Memory B cell (primary cell): Measurements from ENCODE around the gene ADGRG6.

ENCODE experiments used
- ATAC-seq: fragments of 150-1000 bp; cut with Tn5 transposase; 2 replicates; pipeline ENCODE4 v1.10.0; 2021; ENCODE audit warnings: low read depth, mild to moderate bottlenecking, moderate library complexity
- DNase-seq, 2 donors: peaks; one replicate each; pipeline ENCODE4 v3.0.0; 2022; ENCODE audit warnings: low spot score in 2 of 2
- H3K27ac Mint-ChIP-seq: one replicate; pipeline ENCODE4 v1.8.0; 2022; ENCODE audit warnings: mild to moderate bottlenecking, moderate library complexity, mixed read lengths
- H3K27me3 Mint-ChIP-seq: one replicate; pipeline ENCODE4 v1.8.0; 2022; ENCODE audit warnings: mixed read lengths
- H3K36me3 Mint-ChIP-seq: one replicate; pipeline ENCODE4 v1.8.0; 2022; ENCODE audit warnings: mild to moderate bottlenecking, mixed read lengths
- H3K4me1 Mint-ChIP-seq: one replicate; pipeline ENCODE4 v1.8.0; 2022; ENCODE audit warnings: mixed read lengths
- H3K4me3 Mint-ChIP-seq: one replicate; pipeline ENCODE4 v1.8.0; 2022; ENCODE audit warnings: mild to moderate bottlenecking, moderate library complexity, mixed read lengths
- H3K9me3 Mint-ChIP-seq: one replicate; pipeline ENCODE4 v1.8.0; 2022; ENCODE audit warnings: mixed read lengths

ADGRG6 gene

GRCh38 chr6:142462260-142462659 lies 160.5 kb downstream of the ADGRG6 start:
- Mint-ChIP-seq H3K27ac (no peak overlapping the region), H3K9me3 (peaks cover 10% of the 10 kb centered on the region), H3K4me1 (no peaks in the 10 kb centered on the region), H3K36me3 (peaks cover 2% of the 10 kb centered on the region), H3K4me3 (no peak overlapping the region), H3K27me3 (peaks cover 9% of the 10 kb centered on the region)
- no peak for DNase-seq
- no peak for ATAC-seq

- peaks cover 10% of the 10 kb centered on the region for H3K9me3 Mint-ChIP-seq
- ATAC-seq = no peak
- no peak for DNase-seq
- no peak overlapping the region for H3K27ac Mint-ChIP-seq
- H3K4me3 Mint-ChIP-seq = no peak overlapping the region
- no peaks in the 10 kb centered on the region for H3K4me1 Mint-ChIP-seq
- peaks cover 9% of the 10 kb centered on the region for H3K27me3 Mint-ChIP-seq
- peaks cover 2% of the 10 kb centered on the region for H3K36me3 Mint-ChIP-seq
Observed at GRCh38 chr6:142463988-142464387, 162.2 kb downstream of the ADGRG6 start.

DNA sequence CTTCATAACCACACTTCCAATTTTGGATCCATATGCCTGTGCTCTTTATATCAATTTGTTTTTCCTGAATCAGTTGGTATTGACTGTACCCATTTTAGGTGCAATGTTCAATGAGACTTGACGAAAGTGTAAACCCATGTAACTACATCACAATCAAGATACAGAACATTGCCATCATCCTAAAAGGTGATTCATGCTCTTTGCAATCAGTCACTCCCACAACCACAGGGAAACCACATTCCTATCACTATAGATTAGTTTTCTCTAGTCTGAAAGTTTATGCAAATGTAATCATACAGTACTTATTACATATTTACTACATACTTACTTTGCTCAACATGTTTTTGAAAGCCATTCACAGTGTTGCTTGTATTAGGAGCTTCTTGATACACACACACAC lies 167.4 kb downstream of the ADGRG6 start:
- Mint-ChIP-seq H3K27ac (no peak overlapping the region), H3K4me3 (no peak overlapping the region)
- no peak for ATAC-seq

GRCh38 chr6:142470421-142470820 lies 168.6 kb downstream of the ADGRG6 start:
- ATAC-seq = no peak
- no peak overlapping the region for H3K27ac Mint-ChIP-seq
- peaks cover 3% of the 10 kb centered on the region for H3K9me3 Mint-ChIP-seq

More for the DNA sequence above, 167.4 kb downstream of the ADGRG6 start:
- H3K4me1 Mint-ChIP-seq = no peaks in the 10 kb centered on the region
- peaks cover 3% of the 10 kb centered on the region for H3K9me3 Mint-ChIP-seq
- no peaks in the 10 kb centered on the region for H3K36me3 Mint-ChIP-seq
- H3K27me3 Mint-ChIP-seq = peaks cover 2% of the 10 kb centered on the region
- no peak for DNase-seq

GRCh38 chr6:142474531-142475289 lies 172.9 kb downstream of the ADGRG6 start:
- peaks cover under 1% of the 10 kb centered on the region for H3K9me3 Mint-ChIP-seq
- ATAC-seq (no peak), DNase-seq (peak in 1 of 2 donors; percentile 5)
- no peaks in the 10 kb centered on the region for H3K36me3 Mint-ChIP-seq
- no peak overlapping the region for H3K4me3 Mint-ChIP-seq
- H3K27me3 Mint-ChIP-seq = peaks cover under 1% of the 10 kb centered on the region
- H3K27ac Mint-ChIP-seq = no peak overlapping the region
- no peaks in the 10 kb centered on the region for H3K4me1 Mint-ChIP-seq

More at GRCh38 chr6:142470421-142470820, 168.6 kb downstream of the ADGRG6 start:
- H3K36me3 Mint-ChIP-seq = no peaks in the 10 kb centered on the region
- peaks cover 2% of the 10 kb centered on the region for H3K27me3 Mint-ChIP-seq
- DNase-seq = no peak
- no peak overlapping the region for H3K4me3 Mint-ChIP-seq
- no peaks in the 10 kb centered on the region for H3K4me1 Mint-ChIP-seq

GRCh38 chr6:142476452-142476851 lies 174.6 kb downstream of the ADGRG6 start:
- no peaks in the 10 kb centered on the region for H3K9me3 Mint-ChIP-seq
- H3K27me3 Mint-ChIP-seq = no peaks in the 10 kb centered on the region
- no peaks in the 10 kb centered on the region for H3K36me3 Mint-ChIP-seq
- no peak for ATAC-seq
- DNase-seq = no peak
- no peaks in the 10 kb centered on the region for H3K4me1 Mint-ChIP-seq
- H3K27ac Mint-ChIP-seq = no peak overlapping the region
- H3K4me3 Mint-ChIP-seq = no peak overlapping the region

GRCh38 chr6:142478117-142478516 lies 176.3 kb downstream of the ADGRG6 start:
- H3K27ac Mint-ChIP-seq = no peak overlapping the region
- H3K27me3 Mint-ChIP-seq = peaks cover 4% of the 10 kb centered on the region
- ATAC-seq (peak; percentile 24), DNase-seq (no peak)
- no peak overlapping the region for H3K4me3 Mint-ChIP-seq
- no peaks in the 10 kb centered on the region for H3K36me3 Mint-ChIP-seq
- no peaks in the 10 kb centered on the region for H3K9me3 Mint-ChIP-seq
- H3K4me1 Mint-ChIP-seq = no peaks in the 10 kb centered on the region

- no peak for ATAC-seq
- Mint-ChIP-seq H3K27me3 (peaks cover 4% of the 10 kb centered on the region), H3K27ac (no peak overlapping the region), H3K36me3 (no peaks in the 10 kb centered on the region), H3K4me3 (no peak overlapping the region), H3K4me1 (no peaks in the 10 kb centered on the region), H3K9me3 (peaks cover 2% of the 10 kb centered on the region)
- DNase-seq = no peak
Observed at GRCh38 chr6:142481466-142481865, 179.7 kb downstream of the ADGRG6 start.

DNA sequence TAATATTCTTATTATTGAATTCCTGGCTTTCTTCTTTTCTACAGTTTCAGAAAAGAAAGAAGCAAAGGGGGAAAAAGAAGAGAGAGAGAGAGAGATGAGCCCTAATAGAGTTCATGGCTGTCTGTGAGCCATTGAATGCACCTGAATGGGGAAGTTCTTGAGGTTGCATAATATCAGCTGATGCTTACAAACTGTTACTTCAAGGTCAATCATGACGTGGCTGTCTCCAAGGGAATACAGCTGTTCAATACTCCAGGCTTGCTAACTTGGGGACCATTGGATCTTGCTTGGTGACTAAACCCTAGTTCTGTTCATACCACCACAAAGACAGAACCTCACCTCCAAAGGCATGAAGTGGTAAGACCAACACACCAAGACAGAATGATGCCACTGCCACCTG lies 180.4 kb downstream of the ADGRG6 start:
- Mint-ChIP-seq H3K4me1 (no peaks in the 10 kb centered on the region), H3K27me3 (peaks cover 4% of the 10 kb centered on the region)

DNA sequence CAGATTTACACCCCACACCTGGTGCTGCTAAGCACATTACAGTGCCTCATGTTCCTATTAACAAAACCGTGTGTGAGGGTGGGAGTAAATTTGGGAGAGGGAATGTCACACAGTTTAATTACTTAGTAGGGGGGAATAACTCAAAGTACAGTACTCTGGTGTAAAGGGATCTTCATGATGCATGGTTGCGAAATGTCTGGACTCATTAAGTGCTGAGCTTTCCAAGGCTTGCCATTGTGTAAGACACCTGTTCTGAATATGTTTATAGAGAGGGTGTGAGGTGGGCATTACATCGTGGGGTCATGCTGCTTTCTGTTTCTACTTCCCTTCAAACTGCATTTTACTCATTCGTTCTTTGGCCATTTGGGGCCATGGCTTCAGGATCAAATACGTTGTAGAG lies 181.2 kb downstream of the ADGRG6 start:
- no peaks in the 10 kb centered on the region for H3K4me1 Mint-ChIP-seq
- no peak for ATAC-seq
- no peak for DNase-seq
- H3K4me3 Mint-ChIP-seq = no peak overlapping the region
- peaks cover 2% of the 10 kb centered on the region for H3K9me3 Mint-ChIP-seq
- no peaks in the 10 kb centered on the region for H3K36me3 Mint-ChIP-seq
- no peak overlapping the region for H3K27ac Mint-ChIP-seq
- peaks cover 4% of the 10 kb centered on the region for H3K27me3 Mint-ChIP-seq

More for the DNA sequence above, 180.4 kb downstream of the ADGRG6 start:
- Mint-ChIP-seq H3K27ac (no peak overlapping the region), H3K4me3 (no peak overlapping the region), H3K9me3 (peaks cover 2% of the 10 kb centered on the region), H3K36me3 (no peaks in the 10 kb centered on the region)
- DNase-seq (no peak), ATAC-seq (no peak)

GRCh38 chr6:142485256-142485655 lies 183.4 kb downstream of the ADGRG6 start:
- Mint-ChIP-seq H3K27ac (no peak overlapping the region), H3K9me3 (peaks cover 2% of the 10 kb centered on the region), H3K4me1 (no peaks in the 10 kb centered on the region), H3K36me3 (no peaks in the 10 kb centered on the region), H3K4me3 (no peak overlapping the region), H3K27me3 (peaks cover 6% of the 10 kb centered on the region)
- no peak for DNase-seq
- ATAC-seq = no peak

DNA sequence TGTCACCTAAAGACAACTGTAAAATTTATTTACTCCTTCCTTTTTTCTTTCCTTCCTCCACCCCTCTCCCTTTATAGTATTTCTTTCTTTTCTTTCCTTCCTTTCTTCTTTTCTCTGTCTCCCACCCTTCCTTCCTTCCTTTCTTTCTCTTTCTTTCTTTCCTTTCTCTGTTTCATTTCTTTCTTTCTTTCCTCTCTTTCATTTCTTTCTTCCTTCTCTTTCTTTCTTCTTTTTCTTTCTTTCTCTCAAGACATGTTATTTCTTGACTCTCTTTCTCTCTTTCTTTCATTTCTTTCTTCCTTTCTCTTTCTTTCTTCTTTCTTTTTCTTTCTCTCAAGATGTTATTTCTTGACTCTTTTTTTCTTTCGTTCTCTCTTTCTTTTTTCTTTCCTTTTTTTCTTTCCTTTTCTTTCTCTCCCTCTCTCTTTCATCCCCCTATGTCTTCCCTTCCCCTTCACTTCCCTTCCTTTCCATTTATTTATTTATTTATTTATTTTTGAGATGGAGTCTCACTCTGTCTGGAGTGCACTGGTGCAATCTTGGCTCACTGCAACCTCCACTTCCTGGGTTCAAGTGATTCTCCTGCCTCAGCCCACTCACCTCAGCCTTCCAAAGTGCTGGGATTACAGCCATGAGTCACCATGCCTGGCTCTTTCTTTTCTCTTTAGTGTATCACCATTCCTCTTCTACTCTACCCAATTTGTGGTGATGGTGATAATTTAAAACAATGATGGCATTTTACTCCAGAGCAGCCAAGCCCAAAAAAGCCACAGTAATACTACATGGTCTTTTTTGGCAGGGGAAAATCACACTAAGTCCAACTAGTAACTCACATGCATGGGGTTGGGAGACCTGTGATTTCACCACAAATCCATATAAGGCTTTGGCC lies 188.2 kb downstream of the ADGRG6 start:
- Mint-ChIP-seq H3K4me1 (no peaks in the 10 kb centered on the region), H3K27me3 (peaks cover 6% of the 10 kb centered on the region), H3K9me3 (no peaks in the 10 kb centered on the region), H3K36me3 (no peaks in the 10 kb centered on the region), H3K4me3 (no peak overlapping the region), H3K27ac (no peak overlapping the region)
- DNase-seq (no peak), ATAC-seq (no peak)
